CD4-positive, alpha-beta memory T cell (primary cell): ENCODE results near the gene MAPK14. TPM values are rescaled to one million over a fixed set of nuclear protein-coding genes. Genes with fewer than 3 reads are reported as not detected.
"Not testable (repeated sequence)": the region's sequence is repeated elsewhere in the genome, so short reads cannot be mapped to it uniquely, and the experiment has no call there.

Source experiments
- CTCF ChIA-PET: fragments of 350-600 bp; sonication (Branson Sonifier 250); formaldehyde crosslinking; loops from one replicate; lab custom pipeline; 2021; ENCODE audit warnings: inconsistent platforms; ENCODE audit not compliant: partially characterized antibody; lab: Charles Lee
- POLR2A ChIA-PET: fragments of 350-600 bp; sonication (Branson Sonifier 250); formaldehyde crosslinking; loops from one replicate; lab custom pipeline; 2021; ENCODE audit not compliant: partially characterized antibody; lab: Charles Lee
- DNase-seq, 5 donors: peaks; one replicate each; pipeline versions ENCODE4 v3.0.0 to v3.0.0-alpha.2; 2020 to 2022; ENCODE audit warnings: mixed read lengths in 1 of 5
- H3K27ac ChIP-seq: one replicate; pipeline ENCODE4 v1.7.0; 2013; ENCODE audit warnings: low read depth, low read length
- H3K27me3 ChIP-seq: 2 replicates; pipeline ENCODE4 v1.7.0; 2013; ENCODE audit warnings: mild to moderate bottlenecking, low read length, moderate library complexity; ENCODE audit not compliant: insufficient read depth
- H3K36me3 ChIP-seq: 2 replicates; pipeline ENCODE4 v1.7.0; 2013; ENCODE audit warnings: mild to moderate bottlenecking, low read length, moderate library complexity; ENCODE audit not compliant: insufficient read depth
- H3K4me1 ChIP-seq: 2 replicates; pipeline ENCODE4 v1.7.0; 2013; ENCODE audit warnings: mild to moderate bottlenecking, low read length, moderate library complexity; ENCODE audit not compliant: insufficient read depth
- H3K4me3 ChIP-seq, 2 donors: one replicate each; pipeline ENCODE4 v1.7.0; 2013; ENCODE audit warnings: low read length in 2 of 2, mild to moderate bottlenecking in 1 of 2
- H3K9me3 ChIP-seq, 2 donors: one replicate each; pipeline ENCODE4 v1.7.0; 2013; ENCODE audit warnings: low read length in 2 of 2, control low read depth in 1 of 2; ENCODE audit not compliant: control insufficient read depth in 1 of 2
- H3K27ac Mint-ChIP-seq, 7 donors: one replicate each; pipeline ENCODE4 v1.8.0; 2020 to 2021; ENCODE audit warnings: mixed read lengths in 7 of 7, mild to moderate bottlenecking in 6 of 7, inconsistent platforms in 3 of 7, moderate library complexity in 3 of 7
- H3K27me3 Mint-ChIP-seq, 2 donors: one replicate each; pipeline ENCODE4 v1.8.0; 2020 to 2021; ENCODE audit warnings: mixed read lengths in 2 of 2
- H3K36me3 Mint-ChIP-seq, 2 donors: one replicate each; pipeline ENCODE4 v1.8.0; 2020 to 2021; ENCODE audit warnings: mixed read lengths in 2 of 2, inconsistent platforms in 1 of 2, mild to moderate bottlenecking in 1 of 2
- H3K4me1 Mint-ChIP-seq, 4 donors: one replicate each; pipeline ENCODE4 v1.8.0; 2020 to 2021; ENCODE audit warnings: mixed read lengths in 4 of 4, mild to moderate bottlenecking in 1 of 4
- H3K4me3 Mint-ChIP-seq, 8 donors: one replicate each; pipeline ENCODE4 v1.8.0; 2020 to 2021; ENCODE audit warnings: mixed read lengths in 8 of 8, mild to moderate bottlenecking in 7 of 8, moderate library complexity in 6 of 8, inconsistent platforms in 3 of 8
- H3K9me3 Mint-ChIP-seq, 8 donors: one replicate each; pipeline ENCODE4 v1.8.0; 2020 to 2021; ENCODE audit warnings: mixed read lengths in 8 of 8, mild to moderate bottlenecking in 5 of 8, inconsistent platforms in 3 of 8, moderate library complexity in 1 of 8
- intact Hi-C: fragments of 100-400 bp; cut with micrococcal nuclease; formaldehyde crosslinking; loops from one replicate; pipeline ENCODE4 v1.15.1; 2023
- polyA plus RNA-seq, 2 donors: library from polyadenylated mRNA; unstranded; fragments of 300-500 nt; fragmentation: Illumina TruSeq; gene quantifications; one replicate each; pipeline ENCODE4 v1.2.3, GENCODE V29; 2021
- total RNA-seq, 2 experiments: library from RNA; stranded (reverse); gene quantifications; one replicate each; pipeline ENCODE4 v1.2.3, GENCODE V29; 2021

MAPK14 gene
- total and polyA plus RNA-seq, 4 experiments from 2014 or later, result 38.5 to 64.3 (median 53.8) TPM

GRCh38 chr6:36120979-36121786 is 93.6 kb downstream of the MAPK14 start:
- ChIA-PET CTCF (interaction anchor here (0.7 to 9.3 kb wide), 19 partner anchors 11 to 242 kb away, joined by 3 to 70 read pairs (median 5); partner anchors contain the start of genes MAPK13, MAPK14 and SRPK1), POLR2A (interaction anchor here (0.9 to 4.8 kb wide), 22 partner anchors 9 to 1312 kb away, joined by 3 to 93 read pairs (median 6); partner anchors contain the start of genes BRPF3, CMTR1, MAPK13 and MAPK14)
- peaks cover 76 to 99% (median 89%) of the 10 kb centered on the region in 4 donors for H3K4me1 Mint-ChIP-seq
- intact Hi-C loops, result loop anchor here (1.0 to 5.0 kb wide), 3 partner anchors 26 to 181 kb away; partner anchors contain the start of gene MAPK14
- H3K36me3 Mint-ChIP-seq, result peaks cover 1 to 14% of the 10 kb centered on the region in 2 donors
- H3K4me1 ChIP-seq, result peaks cover 93% of the 10 kb centered on the region
- H3K36me3 ChIP-seq, result no peaks in the 10 kb centered on the region
- no peaks in the 10 kb centered on the region for H3K27me3 ChIP-seq
- H3K27ac ChIP-seq, result peak overlapping the region; percentile 90
- DNase-seq, result peak; percentile 34 to 75 (median 40)
- peak overlapping the region; percentile 21 to 59 for H3K4me3 ChIP-seq
- H3K27ac Mint-ChIP-seq, result peak overlapping the region; percentile 96 to 99 (median 97)
- peak overlapping the region; percentile 77 to 88 (median 84) for H3K4me3 Mint-ChIP-seq
- H3K9me3 ChIP-seq, result no peaks in the 10 kb centered on the region
- no peaks in the 10 kb centered on the region for H3K27me3 Mint-ChIP-seq
- H3K9me3 Mint-ChIP-seq, result no peaks in the 10 kb centered on the region

- Mint-ChIP-seq H3K9me3 (no peaks in the 10 kb centered on the region), H3K27me3 (no peaks in the 10 kb centered on the region), H3K4me1 (peaks cover 78 to 99% (median 90%) of the 10 kb centered on the region in 4 donors), H3K4me3 (peak overlapping the region; percentile 43 to 88 (median 80)), H3K27ac (peak overlapping the region; percentile 96 to 99 (median 98)), H3K36me3 (peaks cover 1 to 8% of the 10 kb centered on the region in 2 donors)
- Histone ChIP-seq H3K27ac (peak overlapping the region; percentile 90), H3K4me1 (peaks cover 93% of the 10 kb centered on the region), H3K27me3 (no peaks in the 10 kb centered on the region), H3K36me3 (no peaks in the 10 kb centered on the region), H3K9me3 (no peaks in the 10 kb centered on the region), H3K4me3 (no peak overlapping the region)
- intact Hi-C loops, result loop anchor here (2.0 to 5.0 kb wide), 2 partner anchors 27 to 180 kb away; no protein-coding TSS in a partner anchor
- DNase-seq, result no peak
- POLR2A ChIA-PET, result interaction anchor here (1.0 to 4.8 kb wide), 17 partner anchors 10 to 1312 kb away, joined by 3 to 93 read pairs (median 11); partner anchors contain the start of genes BRPF3, CMTR1, MAPK13 and MAPK14
- CTCF ChIA-PET, result interaction anchor here (0.7 to 9.3 kb wide), 15 partner anchors 10 to 241 kb away, joined by 3 to 70 read pairs (median 6); partner anchors contain the start of genes MAPK13, MAPK14 and SRPK1
Observed at GRCh38 chr6:36121787-36122494, 94.3 kb downstream of the MAPK14 start.

GRCh38 chr6:36122495-36123269 is 95.1 kb downstream of the MAPK14 start:
- peak overlapping the region in 3 of 8 donors; percentile 40 to 76 (median 41) for H3K4me3 Mint-ChIP-seq
- H3K27ac ChIP-seq, result peak overlapping the region; percentile 90
- POLR2A ChIA-PET, result interaction anchor here (0.6 to 4.8 kb wide), 13 partner anchors 9 to 95 kb away, joined by 3 to 93 read pairs (median 12); partner anchors contain the start of genes BRPF3, MAPK13 and MAPK14

GRCh38 chr6:36123270-36124139 is 95.9 kb downstream of the MAPK14 start:
- no peaks in the 10 kb centered on the region for H3K27me3 Mint-ChIP-seq
- no peaks in the 10 kb centered on the region for H3K9me3 ChIP-seq
- peak overlapping the region; percentile 91 to 99 (median 96) for H3K27ac Mint-ChIP-seq
- H3K36me3 ChIP-seq, result no peaks in the 10 kb centered on the region
- H3K4me3 ChIP-seq, result no peak overlapping the region
- DNase-seq, result peak; percentile 90 to 95 (median 91)
- H3K36me3 Mint-ChIP-seq, result peaks cover 0 to 1% of the 10 kb centered on the region in 2 donors
- H3K4me1 ChIP-seq, result peaks cover 90% of the 10 kb centered on the region
- no peaks in the 10 kb centered on the region for H3K9me3 Mint-ChIP-seq
- peak overlapping the region; percentile 90 for H3K27ac ChIP-seq
- H3K4me3 Mint-ChIP-seq, result peak overlapping the region; percentile 4 to 76 (median 44)
- ChIA-PET POLR2A (interaction anchor here (0.5 to 4.8 kb wide), 10 partner anchors 8 to 556 kb away, joined by 3 to 93 read pairs (median 8); partner anchors contain the start of genes BRPF3, MAPK13 and MAPK14), CTCF (interaction anchor here (1.0 to 9.3 kb wide), 11 partner anchors 8 to 96 kb away, joined by 3 to 70 read pairs (median 10); partner anchors contain the start of genes MAPK13 and MAPK14)
- intact Hi-C loops, result loop anchor here (1.0 to 5.0 kb wide), 4 partner anchors 8 to 237 kb away; partner anchors contain the start of gene BRPF3
- peaks cover 66 to 89% (median 78%) of the 10 kb centered on the region in 4 donors for H3K4me1 Mint-ChIP-seq
- no peaks in the 10 kb centered on the region for H3K27me3 ChIP-seq

More at GRCh38 chr6:36122495-36123269, 95.1 kb downstream of the MAPK14 start:
- CTCF ChIA-PET, result interaction anchor here (1.3 to 9.3 kb wide), 6 partner anchors 9 to 95 kb away, joined by 4 to 70 read pairs (median 26); partner anchors contain the start of genes MAPK13 and MAPK14
- intact Hi-C loops, result loop anchor here (1.0 to 5.0 kb wide), 4 partner anchors 9 to 238 kb away; partner anchors contain the start of gene BRPF3
- Mint-ChIP-seq H3K36me3 (peaks cover 1 to 2% of the 10 kb centered on the region in 2 donors), H3K27me3 (no peaks in the 10 kb centered on the region), H3K4me1 (peaks cover 74 to 95% (median 85%) of the 10 kb centered on the region in 4 donors), H3K27ac (peak overlapping the region; percentile 91 to 99 (median 96)), H3K9me3 (no peaks in the 10 kb centered on the region)
- Histone ChIP-seq H3K36me3 (no peaks in the 10 kb centered on the region), H3K27me3 (no peaks in the 10 kb centered on the region), H3K9me3 (no peaks in the 10 kb centered on the region), H3K4me1 (peaks cover 92% of the 10 kb centered on the region), H3K4me3 (no peak overlapping the region)
- no peak for DNase-seq

- not testable (repeated sequence) for H3K27me3 Mint-ChIP-seq, H3K36me3 ChIP-seq, DNase-seq, H3K9me3 Mint-ChIP-seq, H3K9me3 ChIP-seq, H3K4me3 ChIP-seq, H3K27me3 ChIP-seq, H3K27ac ChIP-seq, H3K36me3 Mint-ChIP-seq
- ChIA-PET POLR2A (interaction anchor here (1.0 to 4.8 kb wide), 7 partner anchors 8 to 96 kb away, joined by 5 to 93 read pairs (median 12); partner anchors contain the start of genes MAPK13 and MAPK14), CTCF (interaction anchor here (0.6 to 9.3 kb wide), 10 partner anchors 7 to 1257 kb away, joined by 3 to 70 read pairs (median 6); partner anchors contain the start of genes BRPF3, MAPK13 and MAPK14)
- Mint-ChIP-seq H3K4me3 (peak overlapping the region in 6 of 8 donors; percentile 52 to 71 (median 56)), H3K4me1 (peaks cover 58 to 89% (median 70%) of the 10 kb centered on the region in 4 donors), H3K27ac (peak overlapping the region in 5 of 7 donors; percentile 48 to 98 (median 68))
- intact Hi-C loops, result loop anchor here (5.0 kb wide), 1 partner anchor 178 kb away; no protein-coding TSS in a partner anchor
- H3K4me1 ChIP-seq, result peaks cover 81% of the 10 kb centered on the region
Observed at GRCh38 chr6:36124346-36124745, 96.7 kb downstream of the MAPK14 start.
